ENCODE data around the gene CC2D1A. TPM values are rescaled to one million over a fixed set of nuclear protein-coding genes. Genes with fewer than 3 reads are reported as not detected.

CC2D1A gene
- total RNA-seq, 4 donors from 2014 or later, result 42.7 to 99.3 (median 56.0) TPM

DNA sequence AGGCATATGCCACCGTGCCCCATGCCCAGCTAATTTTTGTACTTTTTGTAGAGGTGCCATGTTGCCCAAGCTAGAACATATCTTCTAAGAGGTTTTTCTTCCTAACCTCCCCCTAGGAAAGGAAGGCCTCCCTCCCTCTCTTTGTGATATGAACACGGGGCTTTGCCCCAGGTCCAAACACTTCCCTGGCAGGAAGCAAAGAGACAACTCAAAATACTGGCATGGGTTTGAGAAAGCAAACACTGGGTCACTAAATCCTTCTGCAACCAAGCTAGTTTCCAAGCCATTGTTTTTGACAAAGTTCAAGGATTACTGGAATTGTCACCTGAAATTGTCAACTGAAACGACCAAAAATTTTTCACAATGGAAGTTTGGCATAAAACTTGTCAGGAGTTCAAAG, 8.8 kb downstream of the CC2D1A start:
- H3K4me3 ChIP-seq, result no peak overlapping the region
- no peaks in the 10 kb centered on the region for H3K9me3 ChIP-seq
- TF ChIP-seq POLR2A (IDR thresholded peaks at IDR 0.05) (no peak), EP300 (IDR thresholded peaks at IDR 0.05) (no peak)
- TF ChIP-seq, protein P1, sequence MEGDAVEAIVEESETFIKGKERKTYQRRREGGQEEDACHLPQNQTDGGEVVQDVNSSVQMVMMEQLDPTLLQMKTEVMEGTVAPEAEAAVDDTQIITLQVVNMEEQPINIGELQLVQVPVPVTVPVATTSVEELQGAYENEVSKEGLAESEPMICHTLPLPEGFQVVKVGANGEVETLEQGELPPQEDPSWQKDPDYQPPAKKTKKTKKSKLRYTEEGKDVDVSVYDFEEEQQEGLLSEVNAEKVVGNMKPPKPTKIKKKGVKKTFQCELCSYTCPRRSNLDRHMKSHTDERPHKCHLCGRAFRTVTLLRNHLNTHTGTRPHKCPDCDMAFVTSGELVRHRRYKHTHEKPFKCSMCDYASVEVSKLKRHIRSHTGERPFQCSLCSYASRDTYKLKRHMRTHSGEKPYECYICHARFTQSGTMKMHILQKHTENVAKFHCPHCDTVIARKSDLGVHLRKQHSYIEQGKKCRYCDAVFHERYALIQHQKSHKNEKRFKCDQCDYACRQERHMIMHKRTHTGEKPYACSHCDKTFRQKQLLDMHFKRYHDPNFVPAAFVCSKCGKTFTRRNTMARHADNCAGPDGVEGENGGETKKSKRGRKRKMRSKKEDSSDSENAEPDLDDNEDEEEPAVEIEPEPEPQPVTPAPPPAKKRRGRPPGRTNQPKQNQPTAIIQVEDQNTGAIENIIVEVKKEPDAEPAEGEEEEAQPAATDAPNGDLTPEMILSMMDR (IDR thresholded peaks at IDR 0.05), result no peak
- H3K27me3 ChIP-seq, result no peaks in the 10 kb centered on the region
- peaks cover 2 to 98% (median 42%) of the 10 kb centered on the region in 3 donors for H3K36me3 ChIP-seq
- 81 to 85% methylated on average over 3 of the region's 3 CpGs for WGBS, 2 donors
- H3K27ac ChIP-seq, result no peak overlapping the region
- no peak for DNase-seq (ENCODE audit: low spot score in 2 of 2)
- no peaks in the 10 kb centered on the region for H3K4me1 ChIP-seq

DNA sequence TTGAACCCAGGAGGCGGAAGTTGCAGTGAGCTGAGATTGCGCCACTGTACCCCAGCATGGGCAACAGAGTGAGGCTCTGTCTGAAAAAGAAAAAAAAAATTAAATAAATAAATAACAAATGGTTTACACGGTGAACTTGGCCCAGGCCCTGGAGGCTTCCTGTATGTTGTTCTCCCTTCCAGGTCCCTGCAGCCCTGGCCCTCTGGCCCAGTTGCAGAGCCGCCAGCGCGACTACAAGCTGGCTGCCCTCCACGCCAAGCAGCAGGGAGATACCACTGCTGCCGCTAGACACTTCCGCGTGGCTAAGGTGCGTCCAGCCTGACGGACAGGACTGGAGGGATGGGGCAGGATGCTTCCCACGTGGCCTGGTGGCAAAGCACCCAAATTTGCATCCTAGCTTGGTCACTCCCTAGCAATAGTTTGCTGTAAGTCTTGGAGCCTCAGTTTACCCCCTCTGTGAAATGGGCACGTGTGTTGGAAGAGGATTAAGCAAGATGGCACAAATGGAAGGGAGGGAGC, 11.9 kb downstream of the CC2D1A start:
- DNase-seq (ENCODE audit: low spot score in 2 of 2), result no peak
- Histone ChIP-seq H3K27ac (no peak overlapping the region), H3K36me3 (peaks cover 6 to 98% (median 41%) of the 10 kb centered on the region in 3 donors), H3K4me3 (no peak overlapping the region), H3K27me3 (no peaks in the 10 kb centered on the region), H3K4me1 (no peaks in the 10 kb centered on the region), H3K9me3 (peaks cover 0 to 8% (median 0%) of the 10 kb centered on the region in 4 donors)
- 78 to 88% methylated on average over 14 of the region's 14 CpGs for WGBS, 2 donors
- no peak for TF ChIP-seq POLR2A (IDR thresholded peaks at IDR 0.05)
- no peak for TF ChIP-seq EP300 (IDR thresholded peaks at IDR 0.05)
- TF ChIP-seq, protein P1 (IDR thresholded peaks at IDR 0.05), result no peak

DNA sequence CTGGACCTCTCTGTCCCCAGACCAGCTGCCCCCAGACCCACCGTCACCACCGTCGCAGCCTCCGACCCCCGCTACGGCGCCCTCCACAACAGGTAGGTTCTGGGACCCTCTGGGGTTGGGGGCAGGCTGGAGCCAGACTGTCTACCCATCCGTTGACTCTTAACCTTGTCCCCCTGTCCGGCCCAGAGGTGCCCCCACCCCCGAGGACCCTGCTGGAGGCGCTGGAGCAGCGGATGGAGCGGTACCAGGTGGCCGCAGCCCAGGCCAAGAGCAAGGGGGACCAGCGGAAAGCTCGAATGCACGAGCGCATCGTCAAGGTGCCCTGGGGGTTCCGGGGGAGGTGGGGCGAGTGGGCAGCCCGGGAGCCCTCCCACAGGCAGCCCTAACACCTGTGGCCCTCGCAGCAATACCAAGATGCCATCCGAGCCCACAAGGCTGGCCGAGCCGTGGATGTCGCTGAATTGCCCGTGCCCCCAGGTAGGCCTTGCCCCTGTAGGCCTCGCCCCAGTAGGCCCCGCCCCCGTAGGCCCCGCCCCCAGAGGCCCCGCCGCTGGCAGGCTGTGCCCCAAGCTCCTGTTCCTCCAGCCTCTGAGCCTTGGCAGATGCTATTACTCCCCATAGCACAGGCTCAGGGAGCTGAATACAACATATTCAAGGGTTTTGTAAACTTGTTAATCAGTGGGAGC, 12.9 kb downstream of the CC2D1A start:
- H3K4me3 ChIP-seq, result no peak overlapping the region
- TF ChIP-seq POLR2A (IDR thresholded peaks at IDR 0.05) (no peak), EP300 (IDR thresholded peaks at IDR 0.05) (no peak)
- TF ChIP-seq, protein P1 (IDR thresholded peaks at IDR 0.05), result no peak
- peaks cover 4 to 98% (median 42%) of the 10 kb centered on the region in 3 donors for H3K36me3 ChIP-seq
- no peaks in the 10 kb centered on the region for H3K27me3 ChIP-seq
- H3K9me3 ChIP-seq, result peaks cover 0 to 8% (median 0%) of the 10 kb centered on the region in 4 donors
- 81 to 91% methylated on average over 23 to 26 of the region's 34 CpGs for WGBS, 2 donors
- no peak overlapping the region for H3K27ac ChIP-seq
- H3K4me1 ChIP-seq, result no peaks in the 10 kb centered on the region
- no peak for DNase-seq (ENCODE audit: low spot score in 2 of 2)

DNA sequence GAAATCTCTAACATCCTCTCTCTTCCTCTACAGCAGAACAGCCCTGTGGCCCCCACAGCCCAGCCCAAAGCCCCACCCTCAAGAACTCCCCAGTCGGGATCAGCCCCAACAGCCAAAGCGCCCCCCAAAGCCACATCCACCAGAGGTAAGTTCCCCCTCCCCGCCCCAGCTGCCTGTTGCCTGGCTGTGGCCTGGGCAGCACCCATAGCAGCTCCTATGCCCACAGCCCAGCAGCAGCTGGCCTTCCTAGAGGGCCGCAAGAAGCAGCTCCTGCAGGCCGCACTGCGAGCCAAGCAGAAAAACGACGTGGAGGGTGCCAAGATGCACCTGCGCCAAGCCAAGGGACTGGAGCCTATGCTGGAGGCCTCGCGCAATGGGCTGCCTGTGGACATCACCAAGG, 14.5 kb downstream of the CC2D1A start:
- DNase-seq (ENCODE audit: low spot score in 2 of 2), result no peak
- H3K9me3 ChIP-seq, result peaks cover 0 to 8% (median 0%) of the 10 kb centered on the region in 4 donors
- no peak for TF ChIP-seq POLR2A (IDR thresholded peaks at IDR 0.05)
- TF ChIP-seq, protein P1 (IDR thresholded peaks at IDR 0.05), result no peak
- no peak for TF ChIP-seq EP300 (IDR thresholded peaks at IDR 0.05)
- H3K27me3 ChIP-seq, result no peaks in the 10 kb centered on the region
- no peak overlapping the region for H3K27ac ChIP-seq
- no peaks in the 10 kb centered on the region for H3K4me1 ChIP-seq
- no peak overlapping the region for H3K4me3 ChIP-seq
- 97 to 100% methylated on average over 7 to 11 of the region's 11 CpGs for WGBS, 2 donors
- H3K36me3 ChIP-seq, result peaks cover 4 to 98% (median 42%) of the 10 kb centered on the region in 3 donors

Measured in tibial nerve (tissue), 4 donors.